ENCODE data around the gene CFAP157.
A peak's percentile ranks its signal among the peaks of the same experiment; 100 is the strongest.

CFAP157 gene

GRCh38 chr9:127707766-127708165 lies 978 bp downstream of the CFAP157 start:
- peak; percentile 16 for DNase-seq (ENCODE audit: low read depth)
- no peak for TF ChIP-seq CTCF (conservative IDR thresholded peaks at IDR 0.05; ENCODE audit: control insufficient read depth, insufficient read depth, low read depth, low read length)
- H3K4me3 ChIP-seq (ENCODE audit: control insufficient read depth, low read depth, low read length): no peak overlapping the region

- DNase-seq (ENCODE audit: low read depth): no peak
- no peak overlapping the region for H3K4me3 ChIP-seq (ENCODE audit: control insufficient read depth, low read depth, low read length)
- no peak for TF ChIP-seq CTCF (conservative IDR thresholded peaks at IDR 0.05; ENCODE audit: control insufficient read depth, insufficient read depth, low read depth, low read length)
These were observed 2.3 kb downstream of the CFAP157 start for GRCh38 chr9:127708952-127709587.

GRCh38 chr9:127710204-127710783 lies 3.5 kb downstream of the CFAP157 start:
- no peak for DNase-seq (ENCODE audit: low read depth)
- TF ChIP-seq CTCF (conservative IDR thresholded peaks at IDR 0.05; ENCODE audit: control insufficient read depth, insufficient read depth, low read depth, low read length): no peak
- no peak overlapping the region for H3K4me3 ChIP-seq (ENCODE audit: control insufficient read depth, low read depth, low read length)

- H3K4me3 ChIP-seq (ENCODE audit: control insufficient read depth, low read depth, low read length): no peak overlapping the region
- TF ChIP-seq CTCF (conservative IDR thresholded peaks at IDR 0.05; ENCODE audit: control insufficient read depth, insufficient read depth, low read depth, low read length): no peak
- DNase-seq (ENCODE audit: low read depth): no peak
These were observed 4.5 kb downstream of the CFAP157 start for GRCh38 chr9:127711226-127711701.

- no peak for DNase-seq (ENCODE audit: low read depth)
- no peak for TF ChIP-seq CTCF (conservative IDR thresholded peaks at IDR 0.05; ENCODE audit: control insufficient read depth, insufficient read depth, low read depth, low read length)
- no peak overlapping the region for H3K4me3 ChIP-seq (ENCODE audit: control insufficient read depth, low read depth, low read length)
These were observed 5.1 kb downstream of the CFAP157 start for GRCh38 chr9:127711831-127712274.

GRCh38 chr9:127712371-127712770 lies 5.6 kb downstream of the CFAP157 start:
- no peak for DNase-seq (ENCODE audit: low read depth)
- no peak for TF ChIP-seq CTCF (conservative IDR thresholded peaks at IDR 0.05; ENCODE audit: control insufficient read depth, insufficient read depth, low read depth, low read length)
- no peak overlapping the region for H3K4me3 ChIP-seq (ENCODE audit: control insufficient read depth, low read depth, low read length)
